Measurements from ENCODE around the gene STX11.
A peak's percentile ranks its signal among the peaks of the same experiment; 100 is the strongest.

Gene STX11

DNA sequence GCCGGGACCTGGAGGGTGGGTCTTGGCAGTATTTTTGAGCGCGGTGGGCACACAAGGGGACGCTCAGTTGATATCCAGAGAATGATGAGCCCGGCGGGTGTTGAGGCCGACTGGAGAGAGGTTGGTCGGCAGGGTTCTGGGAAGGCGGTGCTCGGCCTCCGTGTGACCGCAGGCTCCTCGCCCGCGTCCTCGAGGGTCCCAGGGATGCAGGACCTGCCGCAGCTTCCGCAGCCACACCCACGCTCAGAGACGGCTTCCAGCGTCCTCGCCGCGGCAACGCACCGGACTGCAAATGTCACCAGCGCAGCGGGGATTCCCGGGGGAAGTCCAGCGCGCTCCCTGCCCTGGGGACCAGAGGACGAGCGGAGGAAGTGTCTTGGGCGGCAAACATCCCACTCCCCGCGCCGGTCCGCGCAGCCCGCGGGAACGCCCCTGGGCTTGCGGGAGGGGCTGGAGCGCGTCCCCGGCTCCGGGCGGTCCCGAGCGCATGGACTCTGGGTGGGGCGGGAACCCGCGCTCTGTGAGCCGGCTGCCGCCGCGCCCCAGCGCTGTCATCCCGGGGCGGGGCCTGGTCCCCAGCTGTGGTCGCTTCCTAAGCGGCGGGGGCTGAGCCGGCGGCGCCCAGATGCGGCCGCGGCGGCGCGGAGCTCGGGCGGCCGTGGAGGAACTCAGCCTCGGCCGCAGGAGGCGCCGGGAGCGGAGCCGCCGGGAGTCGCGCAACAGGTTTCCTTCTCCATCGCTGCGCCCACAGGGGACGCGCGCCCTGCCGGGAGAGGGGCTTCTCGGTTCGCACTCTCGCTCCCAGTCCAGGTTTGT, at the start of gene STX11:
Gene STX11 (plus strand): TSS at position 624 of the 816 bp plus-strand sequence. CDS start 36,111 bp downstream, outside the sequence.
- H3K4me3 ChIP-seq (ENCODE audit: low read depth, low read length), result peak within 1 kb of the TSS; percentile 73
- TF ChIP-seq CTCF (IDR thresholded peaks at IDR 0.05; ENCODE audit: low read depth, low read length), result no peak

DNA sequence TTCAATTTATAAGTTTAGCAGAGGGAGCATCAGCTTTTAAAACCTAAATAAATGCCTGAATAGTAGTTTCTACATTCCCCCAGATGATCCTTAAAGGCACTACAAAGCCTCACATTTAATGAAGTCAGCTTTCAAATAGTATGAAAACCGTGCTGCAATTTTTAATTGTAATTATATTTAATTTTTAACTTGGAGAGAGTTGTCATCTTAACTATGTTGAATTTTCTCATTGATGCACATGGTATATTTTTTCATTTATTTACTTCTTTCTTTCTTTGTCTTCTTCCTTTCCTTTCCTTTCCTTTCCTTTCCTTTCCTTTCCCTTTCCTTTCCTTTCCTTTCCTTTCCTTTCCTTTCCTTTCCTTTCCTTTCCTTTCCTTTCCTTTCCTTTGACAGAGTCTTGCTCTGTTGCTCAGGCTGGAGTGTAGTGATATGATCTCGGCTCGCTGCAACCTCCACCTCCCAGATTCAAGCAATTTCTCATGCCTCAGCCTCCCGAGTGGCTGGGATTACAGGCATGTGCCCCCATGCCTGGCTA, 47.2 kb upstream of the STX11 start:
- no peak for TF ChIP-seq CTCF (IDR thresholded peaks at IDR 0.05; ENCODE audit: low read depth, low read length)
- no peak overlapping the region for H3K4me3 ChIP-seq (ENCODE audit: low read depth, low read length)

- no peak for TF ChIP-seq CTCF (IDR thresholded peaks at IDR 0.05; ENCODE audit: low read depth, low read length)
- no peak overlapping the region for H3K4me3 ChIP-seq (ENCODE audit: low read depth, low read length)
Measured at GRCh38 chr6:144104488-144104887, 45.8 kb upstream of the STX11 start.

DNA sequence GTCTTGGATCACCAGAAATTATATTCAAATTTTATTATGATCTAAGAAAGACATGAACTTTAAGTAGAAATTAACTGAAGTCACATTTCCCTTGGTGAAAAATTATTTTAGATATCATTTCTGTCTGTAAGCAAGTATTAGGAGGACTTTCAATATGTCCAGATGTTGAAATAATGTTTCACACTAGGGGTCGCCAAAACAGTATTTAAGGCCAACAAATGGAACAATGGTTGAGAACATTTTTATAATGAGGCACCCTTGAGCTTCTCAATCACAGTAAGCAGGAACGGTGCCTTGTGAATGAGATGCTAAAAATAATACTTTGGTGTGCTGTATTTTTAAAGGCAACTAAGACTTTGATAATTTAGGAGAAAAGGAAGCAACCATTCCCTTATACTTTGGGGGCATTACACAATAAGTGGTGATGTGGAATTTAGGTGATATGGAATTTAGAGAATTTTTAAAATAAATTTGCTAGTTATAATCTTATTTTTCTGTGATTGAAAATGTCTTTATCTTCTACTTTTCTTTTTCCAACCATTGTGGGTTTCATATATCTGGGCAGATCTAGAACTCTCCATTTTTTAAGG, 45.3 kb upstream of the STX11 start:
- TF ChIP-seq CTCF (IDR thresholded peaks at IDR 0.05; ENCODE audit: low read depth, low read length), result peak; percentile 30; the same call in 1 of the 2 replicates
- no peak overlapping the region for H3K4me3 ChIP-seq (ENCODE audit: low read depth, low read length)

DNA sequence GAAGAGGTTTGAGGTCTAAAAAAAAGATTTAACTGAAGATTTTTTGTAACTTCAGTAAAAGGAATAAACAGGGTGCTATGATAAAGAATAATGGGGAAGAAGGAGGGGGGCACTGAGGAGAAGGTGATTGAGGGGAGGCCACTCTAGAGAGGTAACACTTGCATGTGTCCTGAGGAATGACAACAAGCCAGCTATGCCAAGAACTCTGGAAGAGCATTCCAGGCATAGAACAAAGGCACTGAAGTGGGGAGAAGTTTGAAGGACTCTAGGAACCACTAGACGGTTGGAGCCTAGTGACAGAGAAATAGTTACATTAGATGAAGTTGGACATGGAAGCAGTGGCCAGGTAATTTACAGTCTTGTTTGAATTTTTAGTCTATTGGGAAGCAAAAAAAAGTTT, 44.1 kb upstream of the STX11 start:
- no peak overlapping the region for H3K4me3 ChIP-seq (ENCODE audit: low read depth, low read length)
- no peak for TF ChIP-seq CTCF (IDR thresholded peaks at IDR 0.05; ENCODE audit: low read depth, low read length)

DNA sequence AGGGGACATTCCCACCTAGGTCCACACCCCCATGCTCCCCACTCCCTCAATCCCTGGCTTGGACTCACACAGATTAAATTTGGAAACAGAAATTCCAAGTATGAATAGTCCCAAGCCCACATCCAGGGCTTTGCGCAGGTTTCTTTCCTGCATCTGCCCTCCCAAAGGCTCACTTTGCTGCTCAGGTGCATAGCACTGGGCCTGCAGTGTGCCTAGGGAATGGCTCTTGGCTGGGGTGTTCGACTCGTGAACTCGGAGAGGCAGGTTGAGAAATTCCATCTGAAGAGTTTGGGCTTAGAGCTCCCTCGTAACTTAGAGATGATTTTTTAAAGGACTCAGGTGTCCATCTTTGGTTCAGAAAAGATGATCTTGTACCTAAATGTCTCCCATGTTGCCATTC, 40.1 kb upstream of the STX11 start:
- no peak overlapping the region for H3K4me3 ChIP-seq (ENCODE audit: low read depth, low read length)
- TF ChIP-seq CTCF (IDR thresholded peaks at IDR 0.05; ENCODE audit: low read depth, low read length), result no peak

DNA sequence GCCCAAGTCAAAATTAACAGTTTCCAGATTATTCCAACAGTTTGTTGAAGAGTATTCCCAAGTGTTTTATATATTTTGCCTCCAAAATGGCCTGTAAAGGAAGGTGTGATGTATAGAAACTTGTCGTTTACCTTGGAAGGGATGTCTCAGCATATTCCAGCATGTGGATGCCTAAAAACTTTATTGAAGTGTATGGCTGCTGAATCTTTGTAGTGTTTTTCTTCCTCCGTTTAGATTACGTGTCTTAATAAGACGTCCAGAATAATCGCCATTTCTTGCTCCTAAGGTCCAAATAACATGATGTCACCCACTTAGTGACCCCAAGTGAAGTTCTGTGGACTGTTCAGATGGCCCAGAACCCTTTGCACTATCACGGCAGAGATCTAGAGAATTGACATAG, 37.0 kb upstream of the STX11 start:
- no peak for TF ChIP-seq CTCF (IDR thresholded peaks at IDR 0.05; ENCODE audit: low read depth, low read length)
- H3K4me3 ChIP-seq (ENCODE audit: low read depth, low read length), result no peak overlapping the region
